Measurements from ENCODE around the gene SELENOK.

SELENOK gene

DNA sequence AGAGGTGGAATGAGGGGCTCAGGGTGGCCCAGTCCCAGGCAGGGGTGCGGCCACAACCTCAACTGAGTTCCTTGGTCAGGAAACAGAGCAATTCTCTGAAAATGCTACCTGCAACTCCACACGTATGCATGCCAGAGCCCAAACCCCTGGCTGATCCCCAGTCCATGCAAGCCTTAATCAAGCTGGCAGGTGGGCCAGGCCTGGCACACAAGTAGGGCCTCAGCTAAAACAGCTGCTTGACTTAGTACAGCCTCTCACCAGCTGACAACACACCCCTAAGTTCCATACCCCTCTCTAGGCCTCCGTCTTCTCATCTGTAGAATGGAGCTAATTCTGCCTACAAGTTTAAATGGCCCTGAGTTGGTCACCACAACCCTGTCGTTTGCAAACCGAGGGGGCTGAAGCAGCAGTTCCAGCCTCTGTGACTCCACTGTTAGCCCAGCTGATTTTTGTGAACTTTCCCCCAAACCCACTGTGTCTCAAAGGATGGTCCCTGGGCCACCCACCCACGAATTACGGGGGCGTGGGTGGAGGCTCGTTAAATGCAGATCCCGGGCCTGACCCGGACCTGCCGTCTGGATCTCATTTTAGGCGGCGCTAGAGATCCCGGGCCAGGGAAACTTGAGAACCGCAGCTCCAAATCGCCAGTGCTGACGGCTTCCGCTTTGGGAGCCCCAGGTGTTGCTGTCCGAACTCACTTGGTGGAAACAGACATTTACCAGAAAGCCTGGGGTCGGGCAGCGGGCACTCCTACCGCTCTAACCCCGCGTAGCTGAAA, 46.4 kb downstream of the SELENOK start:
- DNase-seq = peak; percentile 73
- Histone ChIP-seq H3K27me3 (replicated peaks; ENCODE audit: insufficient read depth, low read length) (no peaks in the 10 kb centered on the region), H3K36me3 (replicated peaks; ENCODE audit: insufficient read depth, low read length) (no peaks in the 10 kb centered on the region), H3K4me1 (ENCODE audit: low read length) (peaks cover 21% of the 10 kb centered on the region), H3K4me3 (ENCODE audit: low read length) (peak overlapping the region; percentile 81), H2AFZ (ENCODE audit: low read length) (peak overlapping the region; percentile 86), H3K4me2 (ENCODE audit: low read depth, low read length) (peak overlapping the region; percentile 99), H3K9me2 (replicated peaks; ENCODE audit: insufficient read depth, low read length) (no peaks in the 10 kb centered on the region), H3F3A (ENCODE audit: insufficient read depth, low read length) (peaks cover 24% of the 10 kb centered on the region), H3K79me2 (ENCODE audit: low read length) (no peaks in the 10 kb centered on the region; the same call in 1 of the 2 replicates), H4K20me1 (ENCODE audit: insufficient read depth, low read length) (no peaks in the 10 kb centered on the region), H3K9me3 (replicated peaks; ENCODE audit: insufficient read depth, low read length) (no peaks in the 10 kb centered on the region), H3K9ac (ENCODE audit: low read length) (peak overlapping the region; percentile 87), H3K27ac (ENCODE audit: low read length) (peak overlapping the region; percentile 85; the same call in 1 of the 2 replicates)
- TF ChIP-seq, protein P1, sequence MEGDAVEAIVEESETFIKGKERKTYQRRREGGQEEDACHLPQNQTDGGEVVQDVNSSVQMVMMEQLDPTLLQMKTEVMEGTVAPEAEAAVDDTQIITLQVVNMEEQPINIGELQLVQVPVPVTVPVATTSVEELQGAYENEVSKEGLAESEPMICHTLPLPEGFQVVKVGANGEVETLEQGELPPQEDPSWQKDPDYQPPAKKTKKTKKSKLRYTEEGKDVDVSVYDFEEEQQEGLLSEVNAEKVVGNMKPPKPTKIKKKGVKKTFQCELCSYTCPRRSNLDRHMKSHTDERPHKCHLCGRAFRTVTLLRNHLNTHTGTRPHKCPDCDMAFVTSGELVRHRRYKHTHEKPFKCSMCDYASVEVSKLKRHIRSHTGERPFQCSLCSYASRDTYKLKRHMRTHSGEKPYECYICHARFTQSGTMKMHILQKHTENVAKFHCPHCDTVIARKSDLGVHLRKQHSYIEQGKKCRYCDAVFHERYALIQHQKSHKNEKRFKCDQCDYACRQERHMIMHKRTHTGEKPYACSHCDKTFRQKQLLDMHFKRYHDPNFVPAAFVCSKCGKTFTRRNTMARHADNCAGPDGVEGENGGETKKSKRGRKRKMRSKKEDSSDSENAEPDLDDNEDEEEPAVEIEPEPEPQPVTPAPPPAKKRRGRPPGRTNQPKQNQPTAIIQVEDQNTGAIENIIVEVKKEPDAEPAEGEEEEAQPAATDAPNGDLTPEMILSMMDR (IDR thresholded peaks at IDR 0.05; ENCODE audit: low read length) = peak; percentile 44
- TF ChIP-seq EZH2 (optimal IDR thresholded peaks at IDR 0.05; ENCODE audit: low read depth, low read length) = no peak

DNA sequence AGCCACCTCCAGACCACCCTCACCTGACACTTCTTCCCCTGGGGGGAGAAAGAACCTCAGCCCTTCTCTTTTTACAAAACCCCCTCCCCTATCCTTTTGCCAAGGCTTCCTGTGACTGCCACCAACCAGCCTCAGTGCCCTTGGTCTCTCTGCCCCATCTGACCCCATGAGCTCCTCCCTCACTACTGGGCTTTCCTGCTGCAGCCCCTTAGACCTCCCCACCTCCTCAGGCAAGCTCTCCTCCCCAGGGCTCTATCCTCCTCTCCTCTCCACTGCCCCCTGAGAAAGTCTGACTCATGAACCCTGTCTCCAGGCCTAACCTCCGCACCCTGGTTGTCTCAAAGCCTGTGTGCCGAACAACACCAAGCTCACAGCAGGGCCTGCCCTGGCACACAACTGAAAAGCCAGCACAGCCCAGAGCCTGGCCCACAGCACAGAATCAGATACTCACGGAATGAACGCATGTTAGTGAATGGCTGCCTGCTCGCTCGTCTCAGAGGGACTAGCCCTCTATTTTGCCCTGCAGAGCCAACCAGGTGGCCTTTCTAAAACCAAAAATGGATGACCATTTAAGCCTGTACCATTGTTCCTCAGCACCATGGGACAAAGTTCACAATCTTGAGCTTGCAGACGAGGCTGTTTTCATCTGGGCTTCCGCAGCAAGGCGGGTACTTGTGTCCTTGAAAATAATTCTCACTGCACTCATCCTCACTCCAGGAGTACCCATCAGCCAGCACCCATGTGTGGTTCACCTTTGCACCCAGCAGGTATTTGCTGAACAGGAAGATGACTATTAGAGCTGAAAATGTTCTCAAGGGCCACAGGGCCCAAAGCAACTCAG, 47.2 kb downstream of the SELENOK start:
- H3K4me1 ChIP-seq (ENCODE audit: low read length) = peaks cover 21% of the 10 kb centered on the region
- no peaks in the 10 kb centered on the region for H3K9me3 ChIP-seq (replicated peaks; ENCODE audit: insufficient read depth, low read length)
- H2AFZ ChIP-seq (ENCODE audit: low read length) = no peak overlapping the region
- no peaks in the 10 kb centered on the region for H4K20me1 ChIP-seq (ENCODE audit: insufficient read depth, low read length)
- H3F3A ChIP-seq (ENCODE audit: insufficient read depth, low read length) = peaks cover 24% of the 10 kb centered on the region
- H3K4me3 ChIP-seq (ENCODE audit: low read length) = no peak overlapping the region
- no peaks in the 10 kb centered on the region for H3K27me3 ChIP-seq (replicated peaks; ENCODE audit: insufficient read depth, low read length)
- H3K4me2 ChIP-seq (ENCODE audit: low read depth, low read length) = peak overlapping the region; percentile 99
- H3K36me3 ChIP-seq (replicated peaks; ENCODE audit: insufficient read depth, low read length) = no peaks in the 10 kb centered on the region
- H3K9ac ChIP-seq (ENCODE audit: low read length) = peak overlapping the region; percentile 22; the same call in 1 of the 2 replicates
- H3K27ac ChIP-seq (ENCODE audit: low read length) = peak overlapping the region; percentile 85; the same call in 1 of the 2 replicates
- DNase-seq = no peak
- H3K79me2 ChIP-seq (ENCODE audit: low read length) = no peaks in the 10 kb centered on the region; the same call in 1 of the 2 replicates
- TF ChIP-seq EZH2 (optimal IDR thresholded peaks at IDR 0.05; ENCODE audit: low read depth, low read length) (no peak), EZH2phosphoT487 (IDR thresholded peaks at IDR 0.05; ENCODE audit: low read length) (no peak)
- TF ChIP-seq, protein P1 (IDR thresholded peaks at IDR 0.05; ENCODE audit: low read length) = no peak
- H3K9me2 ChIP-seq (replicated peaks; ENCODE audit: insufficient read depth, low read length) = no peaks in the 10 kb centered on the region

DNA sequence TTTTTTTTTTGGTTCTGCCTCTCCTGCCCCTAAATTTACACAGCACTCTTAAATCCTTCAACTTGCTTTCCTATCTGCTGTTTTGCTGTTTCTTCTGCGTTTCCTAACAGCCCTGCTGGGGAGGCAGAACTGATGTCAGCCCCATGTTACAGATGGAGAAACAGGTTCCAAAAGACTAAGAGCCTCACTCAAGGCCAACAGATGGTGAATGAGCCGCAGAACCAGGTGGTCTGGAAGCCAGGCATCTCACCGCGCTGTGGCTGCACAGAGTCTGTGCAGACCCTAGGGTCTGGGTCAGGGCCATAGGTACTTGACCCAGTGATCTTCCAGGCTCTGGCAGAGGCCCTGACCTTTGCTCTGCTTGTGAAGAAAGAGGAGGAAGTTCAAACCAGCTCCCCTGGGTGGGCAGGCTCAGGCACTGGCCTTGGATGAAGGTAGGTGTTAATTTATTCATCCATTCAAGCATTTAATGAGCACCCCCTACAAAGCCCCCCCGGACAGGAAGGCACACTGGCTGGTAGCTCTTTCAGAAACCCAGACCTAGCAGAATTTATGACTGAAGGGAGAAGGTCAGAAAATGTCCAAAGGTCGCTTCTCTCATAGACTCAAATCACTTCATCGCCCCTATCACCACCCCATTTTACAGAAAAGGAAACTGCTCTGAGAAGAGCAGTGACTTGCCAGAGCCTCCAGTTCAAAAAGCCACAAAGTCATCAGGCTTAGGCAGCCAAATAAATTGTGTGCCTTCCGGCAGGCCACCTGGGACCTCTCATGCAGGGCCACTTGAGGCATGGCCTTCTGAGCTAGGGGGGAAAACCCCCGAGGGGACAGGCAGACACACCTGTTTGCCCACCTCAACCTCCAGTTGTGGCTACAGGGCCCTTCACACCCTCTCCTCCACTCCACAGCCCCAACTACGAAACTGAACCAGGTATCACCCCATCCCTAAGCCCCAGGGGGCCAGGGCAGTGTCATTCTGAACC, 48.2 kb downstream of the SELENOK start:
- Histone ChIP-seq H3K9ac (ENCODE audit: low read length) (peak overlapping the region; percentile 22; the same call in 1 of the 2 replicates), H3K9me3 (replicated peaks; ENCODE audit: insufficient read depth, low read length) (no peaks in the 10 kb centered on the region), H3K4me1 (ENCODE audit: low read length) (peaks cover 21% of the 10 kb centered on the region), H3K27me3 (replicated peaks; ENCODE audit: insufficient read depth, low read length) (no peaks in the 10 kb centered on the region), H3K4me2 (ENCODE audit: low read depth, low read length) (peak overlapping the region; percentile 99; the same call in 1 of the 2 replicates), H3F3A (ENCODE audit: insufficient read depth, low read length) (peaks cover 24% of the 10 kb centered on the region), H3K4me3 (ENCODE audit: low read length) (no peak overlapping the region), H3K9me2 (replicated peaks; ENCODE audit: insufficient read depth, low read length) (no peaks in the 10 kb centered on the region), H3K36me3 (replicated peaks; ENCODE audit: insufficient read depth, low read length) (no peaks in the 10 kb centered on the region), H3K79me2 (ENCODE audit: low read length) (no peaks in the 10 kb centered on the region; the same call in 1 of the 2 replicates), H4K20me1 (ENCODE audit: insufficient read depth, low read length) (no peaks in the 10 kb centered on the region), H3K27ac (ENCODE audit: low read length) (peak overlapping the region; percentile 85), H2AFZ (ENCODE audit: low read length) (peak overlapping the region; percentile 25; the same call in 1 of the 2 replicates)
- TF ChIP-seq, protein P1 (IDR thresholded peaks at IDR 0.05; ENCODE audit: low read length) = no peak
- no peak for TF ChIP-seq EZH2phosphoT487 (IDR thresholded peaks at IDR 0.05; ENCODE audit: low read length)
- TF ChIP-seq EZH2 (optimal IDR thresholded peaks at IDR 0.05; ENCODE audit: low read depth, low read length) = no peak
- peak; percentile 72 for DNase-seq

Data from MM.1S (cell line).